ENCODE measurements around the gene LRRC36. TPM values are rescaled to one million over a fixed set of nuclear protein-coding genes. Genes with fewer than 3 reads are reported as not detected.

Gene LRRC36
- total and polyA plus RNA-seq, 2 of the 13 experiments (the other 11 are each of a cell fraction or from before 2014, with no cell fraction given): 0.12 to 0.15 TPM

- 2% methylated on average over 2 of the region's 2 CpGs for WGBS (ENCODE audit: low lambda C conversion rate)
- intact Hi-C loops (cut with micrococcal nuclease; ENCODE audit: unreplicated experiment) (no loop called here), in situ Hi-C loops (cut with HindIII; ENCODE audit: extremely low pct_ligation_motif_present, low pct_unique_long_range_greater_than_20kb) (no loop called here)
- Histone ChIP-seq H3K4me1 (ENCODE audit: insufficient read depth, low read length) (peaks cover 6% of the 10 kb centered on the region), H4K20me1 (ENCODE audit: insufficient read depth, low read length) (no peaks in the 10 kb centered on the region), H3K36me3 (replicated peaks in 1 of 2; ENCODE audit: control insufficient read depth in 1 of 2, insufficient read depth in 2 of 2, low read length in 2 of 2) (no peaks in the 10 kb centered on the region), H3K79me2 (ENCODE audit: insufficient read depth, low read length) (no peaks in the 10 kb centered on the region), H3K27me3 (ENCODE audit: control insufficient read depth in 1 of 2, insufficient read depth in 2 of 2, low read length in 2 of 2) (no peaks in the 10 kb centered on the region), H3K4me2 (ENCODE audit: low read depth, low read length) (no peak overlapping the region), H2AFZ (ENCODE audit: low read length) (no peak overlapping the region), H3K4me3 (replicated peaks in 1 of 3; ENCODE audit: insufficient read depth in 1 of 3, low read depth in 2 of 3, low read length in 3 of 3) (no peak overlapping the region), H3K9ac (ENCODE audit: insufficient read depth, low read depth, low read length) (no peak overlapping the region), H3K9me3 (ENCODE audit: low read length) (no peaks in the 10 kb centered on the region), H3K27ac (ENCODE audit: extremely low read length, insufficient read depth, low read length) (no peak overlapping the region)
- DNase-seq (ENCODE audit: low spot score): peak; percentile 21
- TF ChIP-seq SMC3 (IDR thresholded peaks at IDR 0.05; ENCODE audit: low read length) (0 out of 2 replicates have a peak, but pooled peaks have one; percentile 6), ZNF780A (CRISPR knock-in tag; IDR thresholded peaks at IDR 0.05) (no peak), STAG1 (CRISPR knock-in tag; IDR thresholded peaks at IDR 0.05) (peak; percentile 57), CTCF (CRISPR knock-in tag; IDR thresholded peaks at IDR 0.05) (peak; percentile 53)
- no peak; the same call in 2 of the 3 replicates for ATAC-seq
- FAIRE-seq: no peak
- BruUV-seq (replicated peaks): no TSS peak
- ChIA-PET CTCF (ENCODE audit: low intra/inter-chr PET ratio, low total read pairs) (interaction anchor here (0.5 to 1.3 kb wide), 2 partner anchors 13 to 79 kb away, joined by 3 read pairs; partner anchors contain the start of genes KCTD19 and LRRC36), POLR2A (no interaction called here)
These were observed 12.8 kb downstream of the LRRC36 start for GRCh38 chr16:67339453-67339852.

- Histone ChIP-seq H3K9ac (ENCODE audit: insufficient read depth, low read depth, low read length) (no peak overlapping the region), H3K9me3 (ENCODE audit: low read length) (no peaks in the 10 kb centered on the region), H4K20me1 (ENCODE audit: insufficient read depth, low read length) (no peaks in the 10 kb centered on the region), H3K36me3 (replicated peaks in 1 of 2; ENCODE audit: control insufficient read depth in 1 of 2, insufficient read depth in 2 of 2, low read length in 2 of 2) (no peaks in the 10 kb centered on the region), H3K27me3 (ENCODE audit: control insufficient read depth in 1 of 2, insufficient read depth in 2 of 2, low read length in 2 of 2) (no peaks in the 10 kb centered on the region), H3K4me2 (ENCODE audit: low read depth, low read length) (no peak overlapping the region), H3K4me1 (ENCODE audit: insufficient read depth, low read length) (peaks cover 10% of the 10 kb centered on the region), H3K27ac (ENCODE audit: extremely low read length, insufficient read depth, low read length) (no peak overlapping the region), H3K4me3 (replicated peaks in 1 of 3; ENCODE audit: insufficient read depth in 1 of 3, low read depth in 2 of 3, low read length in 3 of 3) (no peak overlapping the region), H2AFZ (ENCODE audit: low read length) (no peak overlapping the region), H3K79me2 (ENCODE audit: insufficient read depth, low read length) (no peaks in the 10 kb centered on the region)
- ChIA-PET CTCF (ENCODE audit: low intra/inter-chr PET ratio, low total read pairs) (no interaction called here), POLR2A (no interaction called here)
- ATAC-seq (no peak), FAIRE-seq (no peak), DNase-seq (ENCODE audit: low spot score) (no peak)
- WGBS (ENCODE audit: low lambda C conversion rate): 25% methylated on average over 3 of the region's 3 CpGs
- TF ChIP-seq RXRB (CRISPR knock-in tag; IDR thresholded peaks at IDR 0.05; ENCODE audit: borderline replicate concordance) (no peak), CCDC6 (CRISPR knock-in tag; IDR thresholded peaks at IDR 0.05) (no peak), PRPF4 (IDR thresholded peaks at IDR 0.05; ENCODE audit: low read depth, low read length, poor library complexity, severe bottlenecking) (no peak), ZNF629 (CRISPR knock-in tag; conservative IDR thresholded peaks at IDR 0.05) (peak; percentile 68)
- intact Hi-C loops (cut with micrococcal nuclease; ENCODE audit: unreplicated experiment) (no loop called here), in situ Hi-C loops (cut with HindIII; ENCODE audit: extremely low pct_ligation_motif_present, low pct_unique_long_range_greater_than_20kb) (no loop called here)
- no TSS peak for BruUV-seq (replicated peaks)
These were observed 14.6 kb downstream of the LRRC36 start for GRCh38 chr16:67341250-67341649.
